Parathyroid adenoma (tissue), 2 donors: ENCODE results near the gene CNOT10.

Source experiments
- H2AFZ ChIP-seq: fragments of 300-600 bp; sonication (generic); one replicate; pipeline ENCODE4 v1.7.0; 2017; ENCODE audit warnings: antibody characterized with exemption, mild to moderate bottlenecking
- H3K27ac ChIP-seq: fragments of 300-600 bp; sonication (generic); one replicate; pipeline ENCODE4 v1.7.0; 2017
- H3K27me3 ChIP-seq: fragments of 300-600 bp; sonication (generic); one replicate; pipeline ENCODE4 v1.7.0; 2017; ENCODE audit warnings: low read length; ENCODE audit not compliant: control insufficient read depth, insufficient read depth
- H3K36me3 ChIP-seq: fragments of 300-600 bp; sonication (generic); one replicate; pipeline ENCODE4 v1.7.0; 2017; ENCODE audit warnings: low read length; ENCODE audit not compliant: control insufficient read depth, insufficient read depth
- H3K4me1 ChIP-seq: fragments of 300-600 bp; sonication (generic); one replicate; pipeline ENCODE4 v1.7.0; 2017; ENCODE audit warnings: control low read depth
- H3K4me2 ChIP-seq: fragments of 300-600 bp; sonication (generic); one replicate; pipeline ENCODE4 v1.7.0; 2017; ENCODE audit warnings: low read length
- H3K4me3 ChIP-seq: fragments of 300-600 bp; sonication (generic); one replicate; pipeline ENCODE4 v1.7.0; 2017; ENCODE audit warnings: low read depth, low read length
- H3K79me2 ChIP-seq: fragments of 300-600 bp; sonication (generic); one replicate; pipeline ENCODE4 v1.7.0; 2017; ENCODE audit warnings: control low read depth
- H3K9ac ChIP-seq: fragments of 300-600 bp; sonication (generic); one replicate; pipeline ENCODE4 v1.7.0; 2017; ENCODE audit warnings: mild to moderate bottlenecking
- H3K9me3 ChIP-seq: fragments of 300-600 bp; sonication (generic); one replicate; pipeline ENCODE4 v1.7.0; 2017; ENCODE audit warnings: low read length; ENCODE audit not compliant: control insufficient read depth
- TF ChIP-seq, protein P1 (sequence below): fragments of 300-600 bp; sonication (generic); IDR thresholded peaks from one replicate; pipeline ENCODE4 v1.7.0; 2017; ENCODE audit warnings: antibody characterized with exemption, mild to moderate bottlenecking
- donor health status: primary hyperparathyroidism.

CNOT10 gene

GRCh38 chr3:32685543-32686185 is 676 bp downstream of the CNOT10 start:
- no peak overlapping the region for H3K9ac ChIP-seq
- H3K79me2 ChIP-seq, result peaks cover 18% of the 10 kb centered on the region
- no peaks in the 10 kb centered on the region for H3K27me3 ChIP-seq
- H3K27ac ChIP-seq, result peak overlapping the region; percentile 79
- no peaks in the 10 kb centered on the region for H3K36me3 ChIP-seq
- H3K4me1 ChIP-seq, result peaks cover 5% of the 10 kb centered on the region
- H2AFZ ChIP-seq, result peak overlapping the region; percentile 91
- peak overlapping the region; percentile 66 for H3K4me3 ChIP-seq
- TF ChIP-seq, protein P1, sequence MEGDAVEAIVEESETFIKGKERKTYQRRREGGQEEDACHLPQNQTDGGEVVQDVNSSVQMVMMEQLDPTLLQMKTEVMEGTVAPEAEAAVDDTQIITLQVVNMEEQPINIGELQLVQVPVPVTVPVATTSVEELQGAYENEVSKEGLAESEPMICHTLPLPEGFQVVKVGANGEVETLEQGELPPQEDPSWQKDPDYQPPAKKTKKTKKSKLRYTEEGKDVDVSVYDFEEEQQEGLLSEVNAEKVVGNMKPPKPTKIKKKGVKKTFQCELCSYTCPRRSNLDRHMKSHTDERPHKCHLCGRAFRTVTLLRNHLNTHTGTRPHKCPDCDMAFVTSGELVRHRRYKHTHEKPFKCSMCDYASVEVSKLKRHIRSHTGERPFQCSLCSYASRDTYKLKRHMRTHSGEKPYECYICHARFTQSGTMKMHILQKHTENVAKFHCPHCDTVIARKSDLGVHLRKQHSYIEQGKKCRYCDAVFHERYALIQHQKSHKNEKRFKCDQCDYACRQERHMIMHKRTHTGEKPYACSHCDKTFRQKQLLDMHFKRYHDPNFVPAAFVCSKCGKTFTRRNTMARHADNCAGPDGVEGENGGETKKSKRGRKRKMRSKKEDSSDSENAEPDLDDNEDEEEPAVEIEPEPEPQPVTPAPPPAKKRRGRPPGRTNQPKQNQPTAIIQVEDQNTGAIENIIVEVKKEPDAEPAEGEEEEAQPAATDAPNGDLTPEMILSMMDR, result no peak
- H3K4me2 ChIP-seq, result peak overlapping the region; percentile 77
- no peaks in the 10 kb centered on the region for H3K9me3 ChIP-seq

GRCh38 chr3:32686713-32687112 is 1.7 kb downstream of the CNOT10 start:
- Histone ChIP-seq H3K9ac (no peak overlapping the region), H3K4me2 (no peak overlapping the region), H2AFZ (no peak overlapping the region), H3K9me3 (no peaks in the 10 kb centered on the region), H3K27me3 (no peaks in the 10 kb centered on the region), H3K4me1 (peaks cover 5% of the 10 kb centered on the region), H3K27ac (no peak overlapping the region), H3K4me3 (no peak overlapping the region), H3K36me3 (no peaks in the 10 kb centered on the region), H3K79me2 (peaks cover 23% of the 10 kb centered on the region)
- TF ChIP-seq, protein P1, result no peak

GRCh38 chr3:32691847-32692246 is 6.9 kb downstream of the CNOT10 start:
- no peaks in the 10 kb centered on the region for H3K9me3 ChIP-seq
- no peak overlapping the region for H3K9ac ChIP-seq
- H3K4me3 ChIP-seq, result no peak overlapping the region
- H3K4me2 ChIP-seq, result no peak overlapping the region
- no peaks in the 10 kb centered on the region for H3K27me3 ChIP-seq
- H3K79me2 ChIP-seq, result peaks cover 22% of the 10 kb centered on the region
- no peak overlapping the region for H3K27ac ChIP-seq
- no peak overlapping the region for H2AFZ ChIP-seq
- H3K4me1 ChIP-seq, result no peaks in the 10 kb centered on the region
- TF ChIP-seq, protein P1, result no peak
- H3K36me3 ChIP-seq, result no peaks in the 10 kb centered on the region

GRCh38 chr3:32696523-32696922 is 11.5 kb downstream of the CNOT10 start:
- TF ChIP-seq, protein P1, result no peak
- Histone ChIP-seq H3K27me3 (no peaks in the 10 kb centered on the region), H3K27ac (no peak overlapping the region), H3K79me2 (peaks cover 19% of the 10 kb centered on the region), H3K9ac (no peak overlapping the region), H3K4me2 (no peak overlapping the region), H3K9me3 (no peaks in the 10 kb centered on the region), H3K4me1 (no peaks in the 10 kb centered on the region), H2AFZ (no peak overlapping the region), H3K36me3 (no peaks in the 10 kb centered on the region), H3K4me3 (no peak overlapping the region)

DNA sequence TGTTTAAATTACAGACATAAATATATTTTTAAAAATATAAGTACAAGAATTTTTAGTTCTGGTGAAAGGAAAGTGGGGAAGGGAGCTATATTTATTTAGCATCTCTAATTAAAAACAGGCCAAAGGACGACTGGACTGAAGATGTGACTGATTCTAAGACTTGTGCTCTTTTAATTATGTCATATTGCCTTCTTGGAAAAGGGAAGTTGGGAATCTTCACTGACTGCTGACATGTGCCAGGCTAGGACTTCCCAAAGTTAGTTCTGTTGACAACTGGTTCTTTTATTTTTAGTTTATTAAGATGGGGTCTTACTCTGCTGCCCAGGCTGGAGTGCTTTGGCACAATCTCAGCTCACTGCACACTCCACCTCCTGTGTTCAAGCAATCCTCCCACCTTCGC is 13.5 kb downstream of the CNOT10 start:
- TF ChIP-seq, protein P1, result no peak
- H3K9ac ChIP-seq, result no peak overlapping the region
- no peaks in the 10 kb centered on the region for H3K4me1 ChIP-seq
- H3K27ac ChIP-seq, result no peak overlapping the region
- no peak overlapping the region for H3K4me2 ChIP-seq
- H3K27me3 ChIP-seq, result no peaks in the 10 kb centered on the region
- peaks cover 16% of the 10 kb centered on the region for H3K79me2 ChIP-seq
- H3K9me3 ChIP-seq, result no peaks in the 10 kb centered on the region
- no peak overlapping the region for H3K4me3 ChIP-seq
- H2AFZ ChIP-seq, result no peak overlapping the region
- no peaks in the 10 kb centered on the region for H3K36me3 ChIP-seq
